Peyer's patch (tissue), 4 donors: ENCODE results near the gene ADCY7.

Source experiments
- POLR2A ChIP-seq, 2 donors: fragments of 450-650 bp; IDR thresholded peaks; one replicate each; pipeline ENCODE4 v1.5.1; 2017; ENCODE audit warnings: antibody characterized with exemption in 2 of 2, mild to moderate bottlenecking in 2 of 2, moderate library complexity in 2 of 2
- TF ChIP-seq, protein P1 (sequence below), 6 experiments: fragments of 450-650 bp in 4 of 6; fragments of 200-600 bp in 2 of 6; sonication (generic) in 1 of 6; IDR thresholded peaks; one replicate each; pipeline ENCODE4 v1.5.1; 2017 to 2019; ENCODE audit warnings: antibody characterized with exemption in 6 of 6, mild to moderate bottlenecking in 3 of 6, moderate library complexity in 1 of 6

DNA sequence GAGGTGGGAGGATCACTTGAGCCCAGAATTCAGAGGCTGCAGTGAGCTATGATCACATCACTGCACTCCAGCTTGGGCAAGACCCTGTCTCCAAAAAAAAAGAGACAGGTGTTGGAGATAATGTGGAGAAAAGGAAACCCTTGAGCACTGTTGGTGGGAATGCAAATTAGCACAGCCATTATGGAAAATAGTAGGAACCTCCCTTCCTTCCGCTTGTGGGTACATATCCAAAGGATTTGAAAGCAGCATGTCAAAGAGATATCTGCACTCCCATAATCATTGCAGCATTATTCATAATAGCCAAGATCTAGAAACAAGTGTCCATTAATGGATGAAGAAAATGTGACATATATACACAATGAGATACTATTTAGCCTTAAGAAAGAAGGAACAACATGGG lies 9.7 kb upstream of the ADCY7 start:
- TF ChIP-seq, protein P1, sequence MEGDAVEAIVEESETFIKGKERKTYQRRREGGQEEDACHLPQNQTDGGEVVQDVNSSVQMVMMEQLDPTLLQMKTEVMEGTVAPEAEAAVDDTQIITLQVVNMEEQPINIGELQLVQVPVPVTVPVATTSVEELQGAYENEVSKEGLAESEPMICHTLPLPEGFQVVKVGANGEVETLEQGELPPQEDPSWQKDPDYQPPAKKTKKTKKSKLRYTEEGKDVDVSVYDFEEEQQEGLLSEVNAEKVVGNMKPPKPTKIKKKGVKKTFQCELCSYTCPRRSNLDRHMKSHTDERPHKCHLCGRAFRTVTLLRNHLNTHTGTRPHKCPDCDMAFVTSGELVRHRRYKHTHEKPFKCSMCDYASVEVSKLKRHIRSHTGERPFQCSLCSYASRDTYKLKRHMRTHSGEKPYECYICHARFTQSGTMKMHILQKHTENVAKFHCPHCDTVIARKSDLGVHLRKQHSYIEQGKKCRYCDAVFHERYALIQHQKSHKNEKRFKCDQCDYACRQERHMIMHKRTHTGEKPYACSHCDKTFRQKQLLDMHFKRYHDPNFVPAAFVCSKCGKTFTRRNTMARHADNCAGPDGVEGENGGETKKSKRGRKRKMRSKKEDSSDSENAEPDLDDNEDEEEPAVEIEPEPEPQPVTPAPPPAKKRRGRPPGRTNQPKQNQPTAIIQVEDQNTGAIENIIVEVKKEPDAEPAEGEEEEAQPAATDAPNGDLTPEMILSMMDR (IDR thresholded peaks at IDR 0.05), result no peak
- no peak for TF ChIP-seq POLR2A (IDR thresholded peaks at IDR 0.05)
